Chondrocyte (in vitro differentiated cells): ENCODE results near the gene WNT1. TPM values are rescaled to one million over a fixed set of nuclear protein-coding genes. Genes with fewer than 3 reads are reported as not detected.
A peak's percentile ranks its signal among the peaks of the same experiment; 100 is the strongest.

Source experiments
- DNase-seq: peaks from one replicate; pipeline ENCODE4 v3.0.0; 2021; ENCODE audit warnings: mixed read lengths, low spot score
- H3K27ac Mint-ChIP-seq: one replicate; pipeline ENCODE4 v1.8.0; 2021; ENCODE audit warnings: mild to moderate bottlenecking, moderate library complexity, mixed read lengths; ENCODE audit not compliant: unreplicated experiment
- H3K27me3 Mint-ChIP-seq: 2 replicates; pipeline ENCODE4 v1.8.0; 2021; ENCODE audit warnings: low read depth, mixed read lengths
- H3K36me3 Mint-ChIP-seq: 2 replicates; pipeline ENCODE4 v1.8.0; 2021; ENCODE audit warnings: low read depth, mixed read lengths
- H3K4me1 Mint-ChIP-seq: 2 replicates; pipeline ENCODE4 v1.8.0; 2021; ENCODE audit warnings: low read depth, mild to moderate bottlenecking, mixed read lengths
- H3K4me3 Mint-ChIP-seq: one replicate; pipeline ENCODE4 v1.8.0; 2021; ENCODE audit warnings: mild to moderate bottlenecking, moderate library complexity, mixed read lengths; ENCODE audit not compliant: unreplicated experiment
- H3K9me3 Mint-ChIP-seq: 2 replicates; pipeline ENCODE4 v1.8.0; 2021; ENCODE audit warnings: low read depth, mixed read lengths
- CTCF ChIP-seq: fragments of 200-600 bp; sonication (generic); IDR thresholded peaks from 2 replicates; pipeline ENCODE4 v1.5.0; 2021; ENCODE audit warnings: antibody characterized with exemption, mild to moderate bottlenecking, moderate library complexity
- total RNA-seq: library from RNA; stranded (reverse); gene quantifications from 3 replicates; pipeline ENCODE4 v1.2.1, GENCODE V29; 2021

Gene WNT1
- total RNA-seq, 1 donor from 2014 or later = not detected

- Mint-ChIP-seq H3K27ac (no peak overlapping the region), H3K36me3 (peaks cover 15% of the 10 kb centered on the region), H3K4me1 (peaks cover 27% of the 10 kb centered on the region), H3K9me3 (no peaks in the 10 kb centered on the region), H3K4me3 (no peak overlapping the region), H3K27me3 (no peaks in the 10 kb centered on the region)
- no peak for DNase-seq
- TF ChIP-seq CTCF = no peak
Observed at GRCh38 chr12:49012739-49013138, 34.6 kb downstream of the WNT1 start.

GRCh38 chr12:49013428-49013827 is 35.3 kb downstream of the WNT1 start:
- Mint-ChIP-seq H3K4me3 (no peak overlapping the region), H3K36me3 (peaks cover 12% of the 10 kb centered on the region), H3K4me1 (peaks cover 30% of the 10 kb centered on the region), H3K27me3 (no peaks in the 10 kb centered on the region), H3K9me3 (no peaks in the 10 kb centered on the region), H3K27ac (no peak overlapping the region)
- DNase-seq = no peak
- TF ChIP-seq CTCF = no peak

- H3K4me1 Mint-ChIP-seq = peaks cover 38% of the 10 kb centered on the region
- DNase-seq = no peak
- H3K9me3 Mint-ChIP-seq = no peaks in the 10 kb centered on the region
- H3K36me3 Mint-ChIP-seq = peaks cover 12% of the 10 kb centered on the region
- no peak overlapping the region for H3K4me3 Mint-ChIP-seq
- no peaks in the 10 kb centered on the region for H3K27me3 Mint-ChIP-seq
- no peak overlapping the region for H3K27ac Mint-ChIP-seq
- peak; percentile 66 for TF ChIP-seq CTCF
Observed at GRCh38 chr12:49014547-49014946, 36.4 kb downstream of the WNT1 start.

- no peaks in the 10 kb centered on the region for H3K9me3 Mint-ChIP-seq
- H3K4me3 Mint-ChIP-seq = no peak overlapping the region
- H3K27me3 Mint-ChIP-seq = no peaks in the 10 kb centered on the region
- no peak for DNase-seq
- peaks cover 43% of the 10 kb centered on the region for H3K4me1 Mint-ChIP-seq
- no peak for TF ChIP-seq CTCF
- H3K27ac Mint-ChIP-seq = no peak overlapping the region
- peaks cover 8% of the 10 kb centered on the region for H3K36me3 Mint-ChIP-seq
Observed at GRCh38 chr12:49015196-49015595, 37.1 kb downstream of the WNT1 start.

GRCh38 chr12:49017891-49018260 is 39.8 kb downstream of the WNT1 start:
- Mint-ChIP-seq H3K27me3 (no peaks in the 10 kb centered on the region), H3K9me3 (no peaks in the 10 kb centered on the region), H3K27ac (peak overlapping the region; percentile 100), H3K4me1 (peaks cover 43% of the 10 kb centered on the region), H3K36me3 (peaks cover 11% of the 10 kb centered on the region), H3K4me3 (peak overlapping the region; percentile 90)
- DNase-seq = no peak
- no peak for TF ChIP-seq CTCF
